DOHH2 (cell line): Measurements from ENCODE around the gene PLCB4.

Source experiments
- H3F3A ChIP-seq: fragments of 200-600 bp; sonication (generic), shearing (Covaris generic); 2 replicates; pipeline ENCODE4 v1.6.0; 2016; ENCODE audit warnings: antibody characterized with exemption, mild to moderate bottlenecking; ENCODE audit not compliant: control insufficient read depth, insufficient read depth
- H3K27ac ChIP-seq: fragments of 200-600 bp; sonication (generic); 2 replicates; pipeline ENCODE4 v1.5.1; 2014; ENCODE audit warnings: low read depth, mild to moderate bottlenecking, low read length, moderate library complexity
- H3K27me3 ChIP-seq: fragments of 200-600 bp; sonication (generic); 2 replicates; pipeline ENCODE4 v1.6.1; 2014; ENCODE audit warnings: mild to moderate bottlenecking, low read length, mixed read lengths; ENCODE audit not compliant: control insufficient read depth
- H3K36me3 ChIP-seq: fragments of 200-600 bp; sonication (generic); 2 replicates; pipeline ENCODE4 v1.6.1; 2014; ENCODE audit warnings: mild to moderate bottlenecking, low read length, moderate library complexity, mixed read lengths; ENCODE audit not compliant: control insufficient read depth
- H3K4me1 ChIP-seq: fragments of 200-600 bp; sonication (generic); 2 replicates; pipeline ENCODE4 v1.6.1; 2014; ENCODE audit warnings: mild to moderate bottlenecking, low read length, mixed read lengths; ENCODE audit not compliant: control insufficient read depth
- H3K4me2 ChIP-seq: fragments of 200-600 bp; sonication (generic); 2 replicates; pipeline ENCODE4 v1.6.0; 2014; ENCODE audit warnings: mild to moderate bottlenecking, low read length, moderate library complexity
- H3K4me3 ChIP-seq: fragments of 200-600 bp; sonication (generic); 2 replicates; pipeline ENCODE4 v1.5.1; 2014; ENCODE audit warnings: mild to moderate bottlenecking, low read length, mixed read lengths
- H3K79me2 ChIP-seq: fragments of 200-600 bp; sonication (generic); 2 replicates; pipeline ENCODE4 v1.6.1; 2014; ENCODE audit warnings: mild to moderate bottlenecking, low read length, mixed read lengths; ENCODE audit not compliant: control insufficient read depth
- H3K9me2 ChIP-seq: fragments of 200-600 bp; sonication (generic); replicated peaks from 2 replicates; pipeline ENCODE4 v1.6.1; 2014; ENCODE audit warnings: mild to moderate bottlenecking, low read length, mixed read lengths; ENCODE audit not compliant: control insufficient read depth
- H3K9me3 ChIP-seq: fragments of 200-600 bp; sonication (generic); 2 replicates; pipeline ENCODE4 v1.6.1; 2014; ENCODE audit warnings: antibody characterized with exemption, low read length, mixed read lengths; ENCODE audit not compliant: control insufficient read depth, insufficient read depth
- H4K20me1 ChIP-seq: fragments of 200-600 bp; sonication (generic); 2 replicates; pipeline ENCODE4 v1.6.0; 2014; ENCODE audit warnings: low read depth, mild to moderate bottlenecking, antibody characterized with exemption, low read length, moderate library complexity; ENCODE audit not compliant: control insufficient read depth, insufficient read depth
- EZH2phosphoT487 ChIP-seq: fragments of 200-600 bp; sonication (generic); IDR thresholded peaks from 2 replicates; pipeline ENCODE4 v1.6.1; 2017; ENCODE audit warnings: borderline replicate concordance, mild to moderate bottlenecking, antibody characterized with exemption, low read length, moderate library complexity, mixed read lengths
- TF ChIP-seq, protein P1 (sequence below): fragments of 200-600 bp; sonication (generic); IDR thresholded peaks from one replicate; pipeline ENCODE4 v1.5.1; 2014; ENCODE audit warnings: antibody characterized with exemption, mild to moderate bottlenecking, low read depth, low read length; ENCODE audit not compliant: poor library complexity, severe bottlenecking

PLCB4 gene

DNA sequence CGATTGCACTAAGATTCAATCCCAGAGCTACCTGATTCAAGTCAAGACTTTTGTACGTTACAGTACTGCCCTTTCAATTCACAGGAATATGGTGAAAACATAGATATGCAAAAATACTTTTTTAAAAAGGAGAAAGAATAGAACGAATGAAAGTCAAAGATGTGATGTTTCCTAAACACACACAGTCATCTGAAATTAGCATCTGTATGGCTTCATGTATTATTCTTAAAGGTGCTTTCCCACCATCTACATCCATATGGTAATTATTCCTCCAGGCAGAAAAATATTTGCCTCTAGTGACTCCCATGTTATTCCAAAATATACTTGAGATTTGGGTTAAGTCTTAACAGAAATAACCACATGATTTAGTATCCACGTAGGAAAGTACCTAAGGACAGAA, 330.0 kb downstream of the PLCB4 start:
- no peak overlapping the region for H3K4me3 ChIP-seq
- no peaks in the 10 kb centered on the region for H3K79me2 ChIP-seq
- H4K20me1 ChIP-seq, result no peaks in the 10 kb centered on the region
- no peaks in the 10 kb centered on the region for H3K9me2 ChIP-seq
- H3K9me3 ChIP-seq, result no peaks in the 10 kb centered on the region
- 0 out of 2 replicates have a peak, but pooled peaks cover 3% of the 10 kb centered on the region for H3K4me1 ChIP-seq
- TF ChIP-seq, protein P1, sequence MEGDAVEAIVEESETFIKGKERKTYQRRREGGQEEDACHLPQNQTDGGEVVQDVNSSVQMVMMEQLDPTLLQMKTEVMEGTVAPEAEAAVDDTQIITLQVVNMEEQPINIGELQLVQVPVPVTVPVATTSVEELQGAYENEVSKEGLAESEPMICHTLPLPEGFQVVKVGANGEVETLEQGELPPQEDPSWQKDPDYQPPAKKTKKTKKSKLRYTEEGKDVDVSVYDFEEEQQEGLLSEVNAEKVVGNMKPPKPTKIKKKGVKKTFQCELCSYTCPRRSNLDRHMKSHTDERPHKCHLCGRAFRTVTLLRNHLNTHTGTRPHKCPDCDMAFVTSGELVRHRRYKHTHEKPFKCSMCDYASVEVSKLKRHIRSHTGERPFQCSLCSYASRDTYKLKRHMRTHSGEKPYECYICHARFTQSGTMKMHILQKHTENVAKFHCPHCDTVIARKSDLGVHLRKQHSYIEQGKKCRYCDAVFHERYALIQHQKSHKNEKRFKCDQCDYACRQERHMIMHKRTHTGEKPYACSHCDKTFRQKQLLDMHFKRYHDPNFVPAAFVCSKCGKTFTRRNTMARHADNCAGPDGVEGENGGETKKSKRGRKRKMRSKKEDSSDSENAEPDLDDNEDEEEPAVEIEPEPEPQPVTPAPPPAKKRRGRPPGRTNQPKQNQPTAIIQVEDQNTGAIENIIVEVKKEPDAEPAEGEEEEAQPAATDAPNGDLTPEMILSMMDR, result no peak
- no peak overlapping the region for H3K27ac ChIP-seq
- no peak overlapping the region for H3K4me2 ChIP-seq
- H3F3A ChIP-seq, result no peaks in the 10 kb centered on the region
- H3K27me3 ChIP-seq, result no peaks in the 10 kb centered on the region
- H3K36me3 ChIP-seq, result no peaks in the 10 kb centered on the region

DNA sequence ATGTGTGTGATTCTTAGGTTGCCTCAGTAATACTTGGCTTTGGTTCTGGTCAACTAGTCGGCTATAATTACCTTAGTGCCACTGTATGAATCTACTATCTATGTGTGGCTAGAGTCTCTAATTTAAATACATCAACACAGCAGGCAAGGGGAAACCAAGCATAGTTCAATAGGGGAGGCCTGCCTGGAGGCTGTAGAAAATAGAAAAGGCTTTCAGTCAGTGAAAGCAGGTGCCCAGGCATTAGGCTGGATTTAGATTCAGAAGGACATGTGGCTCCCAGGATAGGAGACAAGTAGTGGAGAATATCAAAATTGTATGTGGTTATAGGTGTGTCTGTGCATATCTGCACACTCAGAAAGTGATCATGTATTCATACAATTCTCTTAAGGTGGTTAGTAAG, 330.4 kb downstream of the PLCB4 start:
- Histone ChIP-seq H3K9me3 (no peaks in the 10 kb centered on the region), H3K4me3 (no peak overlapping the region), H3K79me2 (no peaks in the 10 kb centered on the region), H3F3A (no peaks in the 10 kb centered on the region), H3K9me2 (no peaks in the 10 kb centered on the region), H3K4me2 (no peak overlapping the region), H3K4me1 (0 out of 2 replicates have a peak, but pooled peaks cover 3% of the 10 kb centered on the region), H3K27me3 (no peaks in the 10 kb centered on the region), H4K20me1 (no peaks in the 10 kb centered on the region), H3K36me3 (no peaks in the 10 kb centered on the region), H3K27ac (no peak overlapping the region)
- TF ChIP-seq EZH2phosphoT487, result no peak
- TF ChIP-seq, protein P1, result no peak

- H3K36me3 ChIP-seq, result no peaks in the 10 kb centered on the region
- H3K4me1 ChIP-seq, result 0 out of 2 replicates have a peak, but pooled peaks cover 3% of the 10 kb centered on the region
- no peak for TF ChIP-seq EZH2phosphoT487
- TF ChIP-seq, protein P1, result no peak
- H3K9me2 ChIP-seq, result no peaks in the 10 kb centered on the region
- H3K9me3 ChIP-seq, result no peaks in the 10 kb centered on the region
- H3K79me2 ChIP-seq, result no peaks in the 10 kb centered on the region
- H3K4me2 ChIP-seq, result no peak overlapping the region
- no peaks in the 10 kb centered on the region for H4K20me1 ChIP-seq
- H3K27ac ChIP-seq, result no peak overlapping the region
- no peak overlapping the region for H3K4me3 ChIP-seq
- H3F3A ChIP-seq, result no peaks in the 10 kb centered on the region
- H3K27me3 ChIP-seq, result no peaks in the 10 kb centered on the region
These were observed 331.5 kb downstream of the PLCB4 start for GRCh38 chr20:9400171-9401025.
